ENCODE results near the gene XYLT1.

Gene XYLT1

GRCh38 chr16:17457513-17457912, 13.2 kb downstream of the XYLT1 start:
- DNase-seq: no peak

GRCh38 chr16:17454162-17454730, 16.5 kb downstream of the XYLT1 start:
- no peak for DNase-seq

DNA sequence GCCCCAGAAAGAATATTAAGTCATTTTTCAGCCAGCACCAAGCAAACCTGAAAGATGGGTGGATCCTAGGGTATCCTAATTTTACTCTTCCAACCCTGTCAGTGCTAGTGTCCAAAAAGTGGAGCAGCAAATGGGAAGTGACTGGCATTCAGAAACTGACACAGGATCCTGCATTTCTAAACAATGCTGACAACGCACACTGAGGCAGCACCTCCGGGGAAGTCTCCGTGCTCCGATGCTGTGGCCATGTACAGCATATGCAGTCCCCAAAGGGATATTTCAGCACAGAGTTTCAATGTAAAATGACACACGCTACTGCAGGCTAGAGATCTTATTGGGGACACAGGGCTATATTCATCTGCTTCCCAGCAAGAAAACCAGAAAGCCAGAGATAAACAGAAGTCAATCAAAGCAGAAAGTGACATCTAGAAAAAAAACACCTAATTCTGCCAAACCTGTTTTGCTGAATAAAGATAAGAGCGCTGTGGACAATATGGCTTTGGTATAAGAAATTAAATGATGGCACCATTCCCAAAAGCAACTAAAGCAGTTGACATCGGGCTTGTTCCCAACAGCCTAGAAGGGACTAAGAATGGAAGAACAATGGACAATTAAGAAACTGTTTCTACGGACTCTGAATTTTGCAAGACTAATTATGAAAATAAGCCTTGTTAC, 17.3 kb downstream of the XYLT1 start:
- DNase-seq: no peak

DNA sequence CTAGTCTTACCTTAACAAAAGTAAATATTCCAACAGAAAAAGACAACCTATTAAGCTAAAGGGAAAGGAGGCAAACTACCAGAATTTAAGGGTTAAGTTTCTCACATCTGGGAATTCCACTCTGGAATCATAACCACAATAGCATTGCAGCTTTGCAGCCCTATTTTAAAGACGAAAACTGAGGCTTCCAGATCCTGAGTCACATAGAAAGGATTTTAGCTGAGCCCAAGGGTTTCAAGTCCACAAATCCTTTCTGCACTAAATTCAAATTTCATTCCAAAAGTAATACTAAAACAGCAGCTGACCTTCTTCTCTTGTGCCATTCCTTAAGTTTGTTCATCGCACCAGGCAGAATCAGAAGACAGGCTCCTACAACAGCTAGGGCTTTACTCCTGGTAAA, 17.8 kb downstream of the XYLT1 start:
- no peak for DNase-seq

- DNase-seq: peak; percentile 79 to 92
Observed at GRCh38 chr16:17451843-17452242, 18.9 kb downstream of the XYLT1 start.

DNA sequence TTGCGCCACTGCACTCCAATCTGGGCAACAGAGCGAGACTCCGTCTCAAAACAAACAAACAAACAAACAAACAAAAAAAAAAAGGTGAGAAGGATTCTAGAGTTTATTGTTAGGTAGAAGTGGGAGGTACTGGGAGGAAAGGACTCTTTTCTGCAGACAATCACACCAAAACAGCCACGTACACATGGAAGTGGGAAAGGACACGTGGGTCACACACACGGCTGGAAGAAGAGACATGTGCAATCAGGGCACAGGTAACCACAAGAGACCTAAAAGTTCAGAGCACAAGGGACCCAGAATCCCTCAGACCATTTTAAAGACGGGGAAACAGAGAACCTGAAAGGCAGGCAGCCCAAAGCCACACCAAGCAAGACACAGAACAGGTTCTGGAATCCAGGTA, 20.5 kb downstream of the XYLT1 start:
- no peak for DNase-seq

- no peak for DNase-seq
Observed at GRCh38 chr16:17448640-17449638, 21.8 kb downstream of the XYLT1 start.

DNA sequence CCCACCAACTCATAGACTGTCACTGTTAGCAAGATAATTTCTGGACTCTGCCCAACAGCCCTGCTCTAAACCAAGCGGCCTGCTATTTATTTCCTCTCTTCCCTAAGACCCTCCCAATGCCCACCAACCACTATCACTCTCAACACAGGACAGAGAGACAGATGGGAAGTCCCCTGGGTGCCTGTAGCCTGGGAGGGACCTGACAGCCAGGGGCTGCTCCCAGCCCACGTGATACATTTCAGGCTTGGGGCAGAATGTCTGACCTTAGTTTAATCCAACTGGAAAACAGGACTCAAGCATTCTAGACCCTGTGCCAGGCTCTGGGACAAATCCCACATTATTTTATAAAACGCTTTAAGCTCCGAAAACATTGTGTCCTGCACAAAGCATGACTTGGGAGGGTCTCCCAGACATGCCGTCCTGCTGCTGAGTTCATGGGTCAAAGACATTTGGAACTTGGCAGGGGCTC, 23.6 kb downstream of the XYLT1 start:
- DNase-seq: no peak

GRCh38 chr16:17446661-17447060, 24.1 kb downstream of the XYLT1 start:
- no peak for DNase-seq

GRCh38 chr16:17445421-17445820, 25.3 kb downstream of the XYLT1 start:
- no peak for DNase-seq

DNA sequence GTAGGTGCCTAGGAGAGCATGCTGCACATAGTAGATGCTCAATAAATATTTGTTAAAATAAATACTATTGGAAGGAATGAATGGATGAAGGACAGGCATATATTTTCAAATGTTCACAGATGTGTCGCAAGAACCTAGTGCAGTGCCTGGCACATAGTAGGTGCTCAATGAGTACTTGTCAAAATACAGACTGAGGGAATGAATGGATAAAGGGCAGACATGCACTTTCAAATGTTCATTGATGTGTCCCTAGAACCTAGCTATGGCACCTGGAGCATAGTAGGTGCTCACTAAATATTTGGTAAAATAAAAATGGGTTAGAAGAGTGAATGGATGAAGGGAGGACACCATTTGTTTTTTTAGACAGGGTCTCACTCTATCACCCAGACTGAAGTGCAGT, 26.1 kb downstream of the XYLT1 start:
- DNase-seq: no peak

- DNase-seq: no peak
Observed at GRCh38 chr16:17440131-17440530, 30.6 kb downstream of the XYLT1 start.

DNA sequence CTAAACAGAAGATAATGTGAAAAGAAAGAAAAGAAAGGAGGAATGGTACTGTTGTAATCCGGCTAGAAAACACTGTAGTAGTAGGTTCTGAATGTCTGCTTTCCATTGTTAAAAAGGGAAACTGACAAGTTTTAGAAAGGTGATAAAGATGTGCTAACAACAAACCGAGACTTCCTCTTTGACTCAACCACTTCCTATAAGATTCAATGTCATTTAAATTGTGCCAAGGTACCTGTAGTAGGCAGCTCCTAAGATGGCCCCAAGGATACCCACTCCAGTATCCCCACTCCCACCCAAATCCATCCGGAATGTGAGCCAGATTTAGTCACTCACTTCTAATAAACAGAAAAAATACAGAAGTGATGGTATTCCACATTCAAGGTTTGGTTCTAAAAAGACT, 31.2 kb downstream of the XYLT1 start:
- DNase-seq: no peak

- DNase-seq: no peak
Observed at GRCh38 chr16:17437981-17438380, 32.8 kb downstream of the XYLT1 start.

DNA sequence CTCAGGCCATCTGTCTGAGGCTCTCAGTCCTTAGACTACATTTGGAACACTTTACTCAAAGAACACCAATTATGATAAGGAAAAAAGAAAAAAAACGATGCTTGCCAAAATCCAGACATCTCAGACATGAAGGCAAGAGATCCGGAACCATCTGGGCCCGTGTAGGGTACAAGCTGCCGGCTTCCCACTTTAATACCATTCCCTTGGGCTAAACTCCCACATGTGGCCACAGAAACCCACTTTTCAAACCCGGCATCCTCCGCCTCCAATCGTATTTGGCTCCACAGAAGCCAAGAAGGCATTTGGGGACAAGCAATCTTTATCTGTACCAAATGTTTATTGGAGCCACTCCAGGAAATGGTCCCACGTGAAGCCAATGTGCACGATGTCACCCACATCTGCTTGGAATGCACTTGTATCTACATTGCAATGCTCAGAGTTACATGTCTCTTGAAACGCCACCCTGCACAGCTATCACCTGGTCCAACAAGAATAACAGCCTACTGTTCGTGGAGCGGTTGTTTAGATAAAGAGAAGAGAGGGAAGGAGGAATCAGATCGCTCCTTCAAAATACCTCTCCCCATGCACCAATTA, 33.5 kb downstream of the XYLT1 start:
- DNase-seq: no peak

- no peak for DNase-seq
Observed at GRCh38 chr16:17435318-17435717, 35.4 kb downstream of the XYLT1 start.

GRCh38 chr16:17433577-17434451, 36.9 kb downstream of the XYLT1 start:
- no peak for DNase-seq

GRCh38 chr16:17432901-17433576, 37.7 kb downstream of the XYLT1 start:
- no peak for DNase-seq

DNA sequence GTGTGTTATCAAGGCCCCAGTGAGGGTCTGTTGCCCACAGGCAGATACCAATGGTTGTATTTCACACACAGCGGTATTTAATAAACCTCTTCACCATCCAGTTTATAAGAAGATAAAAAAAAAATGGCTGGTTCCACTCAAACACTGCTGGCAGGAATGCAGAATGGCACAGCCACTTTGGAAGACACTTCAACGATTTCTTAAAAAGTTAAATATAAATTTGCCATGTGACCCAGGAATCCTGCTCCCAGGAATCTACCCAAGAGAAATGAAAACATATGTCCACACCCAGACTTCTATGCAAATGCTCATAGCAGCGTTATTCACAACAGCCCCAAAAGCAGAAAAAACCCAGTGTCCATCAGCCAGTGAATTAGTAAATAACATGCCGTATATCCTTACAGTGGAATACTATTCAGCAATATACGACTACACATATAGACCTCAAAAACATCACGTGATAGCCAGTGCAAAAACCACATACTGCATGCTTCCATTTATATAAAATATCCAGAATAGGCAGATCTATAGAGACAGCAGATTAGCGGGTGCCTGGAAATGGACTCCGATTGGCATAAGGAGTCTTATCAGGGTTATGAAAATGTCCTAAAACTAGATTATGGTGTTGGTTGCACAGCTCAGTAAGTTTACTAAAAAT, 38.7 kb downstream of the XYLT1 start:
- no peak for DNase-seq

DNA sequence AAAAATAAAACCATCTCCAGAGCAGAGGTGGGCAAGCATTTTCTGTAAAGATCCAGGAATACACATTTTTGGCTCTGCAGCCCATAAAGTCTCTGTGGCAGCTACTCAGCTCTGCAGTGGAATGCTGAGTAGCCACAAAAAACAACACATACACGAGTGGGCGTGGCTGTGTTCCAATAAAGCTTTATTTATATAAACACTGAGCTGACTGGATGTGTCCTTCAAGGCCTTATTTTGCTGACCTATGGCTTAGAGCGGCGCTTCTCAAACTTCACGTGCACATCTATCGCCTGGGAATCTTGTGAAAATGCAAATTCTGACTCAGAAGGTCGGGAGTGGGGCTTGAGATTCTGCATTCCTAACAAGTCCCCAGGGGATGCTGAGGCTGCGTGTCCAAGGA, 39.7 kb downstream of the XYLT1 start:
- DNase-seq: no peak

GRCh38 chr16:17426451-17426850, 44.3 kb downstream of the XYLT1 start:
- no peak for DNase-seq

All from AML-193 (cell line).